GM18526 (cell line): Measurements from ENCODE around the gene MEGF11.

Experiments
- POLR2A ChIP-seq: IDR thresholded peaks from 3 replicates; pipeline ENCODE4 v1.6.1; 2011; ENCODE audit not compliant: insufficient read length; ENCODE audit errors: extremely low read depth

MEGF11 gene

GRCh38 chr15:65914981-65915925, 338.3 kb downstream of the MEGF11 start:
- no peak for TF ChIP-seq POLR2A

GRCh38 chr15:65914386-65914785, 339.2 kb downstream of the MEGF11 start:
- no peak for TF ChIP-seq POLR2A

- TF ChIP-seq POLR2A: no peak
These were observed 339.8 kb downstream of the MEGF11 start for GRCh38 chr15:65913631-65914199.

GRCh38 chr15:65912235-65912634, 341.3 kb downstream of the MEGF11 start:
- no peak for TF ChIP-seq POLR2A

- no peak for TF ChIP-seq POLR2A
These were observed 343.2 kb downstream of the MEGF11 start for GRCh38 chr15:65910341-65910740.

GRCh38 chr15:65909831-65910230, 343.7 kb downstream of the MEGF11 start:
- TF ChIP-seq POLR2A: no peak

- no peak for TF ChIP-seq POLR2A
These were observed 344.7 kb downstream of the MEGF11 start for GRCh38 chr15:65908876-65909275.

GRCh38 chr15:65907661-65908060, 345.9 kb downstream of the MEGF11 start:
- no peak for TF ChIP-seq POLR2A

GRCh38 chr15:65906396-65906795, 347.2 kb downstream of the MEGF11 start:
- TF ChIP-seq POLR2A: no peak

GRCh38 chr15:65904301-65904700, 349.2 kb downstream of the MEGF11 start:
- no peak for TF ChIP-seq POLR2A

GRCh38 chr15:65903296-65904073, 350.1 kb downstream of the MEGF11 start:
- TF ChIP-seq POLR2A: no peak

- TF ChIP-seq POLR2A: no peak
These were observed 351.2 kb downstream of the MEGF11 start for GRCh38 chr15:65902373-65902772.

- no peak for TF ChIP-seq POLR2A
These were observed 351.7 kb downstream of the MEGF11 start for GRCh38 chr15:65901836-65902235.

- TF ChIP-seq POLR2A: no peak
These were observed 352.2 kb downstream of the MEGF11 start for GRCh38 chr15:65901336-65901735.

GRCh38 chr15:65900488-65900887, 353.1 kb downstream of the MEGF11 start:
- TF ChIP-seq POLR2A: no peak

GRCh38 chr15:65896236-65896635, 357.3 kb downstream of the MEGF11 start:
- no peak for TF ChIP-seq POLR2A

- TF ChIP-seq POLR2A: no peak
These were observed 360.5 kb downstream of the MEGF11 start for GRCh38 chr15:65893060-65893459.
